ENCODE results near the gene ZNHIT2.
A peak's percentile ranks its signal among the peaks of the same experiment; 100 is the strongest.

GRCh38 chr11:65071907-65072630 is 45.4 kb downstream of the ZNHIT2 start:
- TF ChIP-seq POLR2A (IDR thresholded peaks at IDR 0.05; ENCODE audit: low read depth, low read length) (peak; percentile 34; the same call in 1 of the 2 replicates), POLR2AphosphoS5 (IDR thresholded peaks at IDR 0.05; ENCODE audit: low read depth, low read length) (no peak), TAF1 (IDR thresholded peaks at IDR 0.05; ENCODE audit: borderline replicate concordance, low read depth, low read length) (no peak)
